Stimulated activated CD4-positive, alpha-beta T cell treated with anti-CD3 and anti-CD28 coated beads, Interleukin-15, amount 100 ng/mL, for 1 hour (primary cell): ENCODE measurements around the gene KLRC2.
"Not testable (repeated sequence)": the region's sequence is repeated elsewhere in the genome, so short reads cannot be mapped to it uniquely, and the experiment has no call there.

Source experiments
- DNase-seq, 2 donors: peaks; one replicate each; pipeline ENCODE4 v3.0.0-alpha.2; 2020; ENCODE audit warnings: low read depth in 1 of 2, low spot score in 1 of 2

The KLRC2 gene

DNA sequence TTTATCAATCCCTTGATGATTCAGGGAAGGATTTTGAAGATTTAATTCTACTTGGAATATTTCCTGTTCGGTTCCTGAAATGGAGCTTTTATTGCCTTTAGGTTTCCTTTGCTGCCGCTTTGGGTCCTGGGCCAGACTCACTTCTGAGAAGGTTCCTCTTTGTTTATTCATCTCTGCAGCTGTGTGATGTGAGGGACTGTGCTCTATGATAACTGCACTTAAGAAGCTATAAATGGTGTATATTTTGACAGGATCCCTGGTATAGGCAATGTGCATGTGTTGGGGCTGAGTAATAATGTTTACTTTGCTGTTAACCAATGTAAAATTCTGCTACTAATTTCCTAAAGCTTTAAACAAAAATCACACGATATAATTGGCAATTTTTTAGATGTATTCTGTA is at the start of gene KLRC2:
KLRC2 (minus strand) TSS at position 195 of the 400 bp plus-strand sequence; CDS start at position 171, 24 bp downstream.
- DNase-seq: not testable (repeated sequence)

DNA sequence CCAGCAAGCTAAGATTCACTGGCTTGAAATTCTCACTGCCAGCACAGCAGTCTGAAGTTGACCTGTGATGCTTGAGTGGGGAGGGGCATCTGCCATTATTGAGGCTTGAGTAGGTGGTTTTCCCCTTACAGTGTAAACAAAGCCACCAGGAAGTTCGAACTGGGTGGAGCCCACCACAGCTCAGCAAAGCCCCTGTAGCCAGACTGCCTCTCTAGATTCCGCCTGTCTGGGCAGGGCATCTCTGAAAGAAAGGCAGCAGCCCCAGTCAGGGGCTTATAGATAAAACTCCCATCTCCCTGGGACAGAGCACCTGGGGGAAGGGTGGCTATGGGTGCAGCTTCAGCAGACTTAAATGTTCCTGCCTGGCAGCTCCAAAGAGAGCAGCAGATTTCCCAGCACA is 46.1 kb upstream of the KLRC2 start:
- DNase-seq: not testable (repeated sequence)

- DNase-seq: not testable (repeated sequence)
Measured at GRCh38 chr12:10472808-10473207, 37.0 kb upstream of the KLRC2 start.

GRCh38 chr12:10469701-10470100 is 33.9 kb upstream of the KLRC2 start:
- DNase-seq: no peak

DNA sequence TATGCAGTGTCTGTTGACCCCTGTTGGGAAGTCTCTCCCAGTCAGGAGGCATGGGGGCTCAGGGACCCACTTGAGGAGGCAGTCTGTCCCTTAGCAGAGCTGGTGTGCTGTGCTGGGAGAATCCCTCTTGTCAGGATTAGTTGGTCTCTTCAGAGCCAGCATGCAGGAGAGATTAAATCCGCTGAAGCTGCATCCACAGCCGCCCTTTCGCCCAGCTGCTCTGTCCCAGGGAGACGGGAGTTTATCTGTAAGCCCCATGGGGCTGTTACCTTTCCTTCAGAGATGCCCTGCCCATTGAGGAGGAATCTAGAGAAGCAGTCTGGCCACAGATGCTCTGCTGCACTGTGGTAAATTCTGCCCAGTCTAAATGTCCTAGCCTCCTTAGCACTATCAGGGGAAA is 30.5 kb upstream of the KLRC2 start:
- no peak for DNase-seq

DNA sequence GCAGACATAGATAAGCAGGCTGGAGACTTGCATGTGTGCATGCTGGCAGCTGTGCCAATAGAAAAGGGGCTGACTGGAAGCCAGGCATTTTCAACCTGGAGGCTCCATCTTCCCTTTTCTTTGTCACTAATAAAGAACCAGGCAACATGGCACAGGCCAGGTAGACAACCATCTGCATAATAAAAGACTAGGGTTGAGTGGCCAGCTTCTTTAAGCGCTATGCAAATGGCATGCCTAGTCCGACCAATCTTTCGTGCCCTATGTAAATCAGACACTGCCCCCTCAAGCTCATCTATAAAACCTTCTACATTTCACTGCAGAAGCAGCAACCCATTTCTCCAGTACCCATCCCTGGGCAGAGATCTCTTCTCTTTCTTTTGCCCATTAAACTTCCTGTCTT is 21.9 kb upstream of the KLRC2 start:
- DNase-seq: no peak

DNA sequence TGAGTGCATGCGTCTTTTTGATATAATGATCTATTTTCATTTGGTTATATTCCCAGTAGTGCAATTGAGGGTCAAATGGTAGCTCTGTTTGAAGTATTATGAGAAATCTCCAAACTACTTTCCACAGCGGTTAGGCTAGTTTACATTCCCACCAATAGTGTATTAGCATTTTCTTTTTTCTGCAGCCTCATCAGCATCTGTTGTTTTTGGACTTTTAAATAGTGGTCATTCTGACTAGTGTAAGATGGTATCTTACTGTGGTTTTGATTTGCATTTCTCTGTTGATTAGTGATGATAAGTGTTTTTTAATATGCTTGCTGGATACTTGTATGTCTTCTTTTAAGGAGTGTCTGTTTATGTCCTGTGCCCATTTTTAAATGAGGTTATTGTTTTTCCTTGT is 21.0 kb upstream of the KLRC2 start:
- DNase-seq: no peak

GRCh38 chr12:10455766-10456165 is 20.0 kb upstream of the KLRC2 start:
- DNase-seq: no peak

DNA sequence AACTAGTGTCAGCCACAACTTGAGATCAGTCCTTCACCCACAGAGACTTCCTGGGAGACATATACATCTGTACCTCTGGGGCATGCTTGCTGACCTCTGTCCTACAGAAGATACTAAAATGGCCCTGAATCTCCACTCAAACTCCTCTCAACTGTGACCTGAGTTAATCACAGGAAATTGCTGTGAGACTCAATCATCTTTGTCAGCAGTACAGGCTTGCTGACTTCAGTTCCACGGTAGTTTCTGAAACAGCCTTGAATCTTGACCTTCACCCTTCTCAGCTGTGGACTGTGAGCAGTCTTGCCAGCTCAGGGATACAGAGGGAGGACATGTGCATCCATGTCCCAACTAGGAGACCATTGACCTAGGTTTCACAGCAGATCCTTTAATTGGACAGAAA is 18.7 kb upstream of the KLRC2 start:
- DNase-seq: no peak

- no peak for DNase-seq
Measured at GRCh38 chr12:10453156-10453555, 17.3 kb upstream of the KLRC2 start, which contains the start of gene KLRC1. KLRC1 (minus strand) TSS chr12:10453377; CDS start chr12:10451156, 2,221 bp downstream.

- no peak for DNase-seq
Measured at GRCh38 chr12:10448236-10448635, 12.4 kb upstream of the KLRC2 start.

- DNase-seq: not testable (repeated sequence)
Measured at GRCh38 chr12:10446052-10446451, 10.2 kb upstream of the KLRC2 start.

DNA sequence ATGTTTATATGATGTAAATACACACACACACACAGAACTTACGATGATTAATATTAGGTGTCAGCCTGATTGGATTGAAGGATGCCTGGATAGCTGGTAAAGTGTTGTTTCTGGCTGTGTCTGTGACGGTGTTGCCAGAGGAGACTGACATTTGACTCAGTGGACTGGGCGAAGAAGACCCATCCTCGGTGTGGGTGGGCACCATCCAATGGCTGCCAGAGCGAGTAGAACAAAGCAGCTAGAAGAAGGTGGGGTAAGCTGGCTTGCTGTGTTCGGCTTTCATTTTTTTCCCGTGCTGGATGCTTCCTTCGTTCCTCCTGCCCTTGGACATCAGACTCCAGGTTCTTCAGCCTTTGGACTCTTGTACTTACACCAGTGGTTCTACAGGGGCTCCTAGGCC is 5.3 kb upstream of the KLRC2 start:
- DNase-seq: not testable (repeated sequence)

DNA sequence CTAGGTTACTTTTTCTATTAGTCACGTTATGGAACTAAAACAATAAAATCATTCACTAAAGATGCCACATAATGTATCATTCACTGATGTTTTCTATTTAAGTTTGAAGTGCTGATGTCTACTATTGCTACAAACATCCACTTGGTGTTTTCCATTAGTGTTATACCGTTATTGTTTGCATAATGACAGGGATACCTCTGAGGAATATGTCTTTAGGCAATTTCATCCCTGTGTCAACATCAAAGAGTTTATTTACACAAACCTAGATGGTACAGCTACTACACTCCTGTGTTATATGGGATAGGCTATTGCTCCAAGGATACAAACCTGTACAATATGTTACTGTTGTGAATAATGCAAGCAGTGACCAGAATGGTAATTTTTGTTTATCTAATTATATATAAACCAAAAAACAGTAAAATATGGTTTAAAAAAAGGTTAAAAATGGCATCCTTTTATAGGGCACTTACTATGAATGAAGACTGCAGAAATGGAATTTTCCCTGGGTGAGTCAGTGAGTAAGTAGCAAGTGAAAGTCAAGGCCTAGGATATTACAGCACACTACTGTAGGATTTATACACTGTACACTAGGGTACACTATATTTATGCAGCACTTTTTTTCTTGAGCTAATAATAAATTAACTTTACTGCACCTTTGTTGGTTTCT is 3.9 kb upstream of the KLRC2 start:
- not testable (repeated sequence) for DNase-seq

- DNase-seq: not testable (repeated sequence)
Measured at GRCh38 chr12:10437601-10438000, 1.8 kb upstream of the KLRC2 start.

- DNase-seq: not testable (repeated sequence)
Measured at GRCh38 chr12:10430623-10431022, 5.2 kb downstream of the KLRC2 start.

GRCh38 chr12:10425938-10426337 is 9.9 kb downstream of the KLRC2 start:
- not testable (repeated sequence) for DNase-seq

- not testable (repeated sequence) for DNase-seq
Measured at GRCh38 chr12:10424260-10424899, 11.4 kb downstream of the KLRC2 start.

- DNase-seq: not testable (repeated sequence)
Measured at GRCh38 chr12:10422159-10422558, 13.7 kb downstream of the KLRC2 start.

DNA sequence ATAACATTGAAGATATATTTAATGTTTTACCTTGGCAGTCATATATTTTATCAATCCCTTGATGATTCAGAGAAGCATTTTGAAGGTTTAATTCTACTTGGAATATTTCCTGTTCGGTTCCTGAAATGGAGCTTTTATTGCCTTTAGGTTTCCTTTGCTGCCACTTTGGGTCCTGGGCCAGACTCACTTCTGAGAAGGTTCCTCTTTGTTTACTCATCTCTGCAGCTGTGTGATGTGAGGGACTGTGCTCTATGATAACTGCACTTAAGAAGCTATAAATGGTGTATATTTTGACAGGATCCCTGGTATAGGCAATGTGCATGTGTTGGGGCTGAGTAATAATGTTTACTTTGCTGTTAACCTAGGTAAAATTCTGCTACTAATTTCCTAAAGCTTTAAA is 15.5 kb downstream of the KLRC2 start, which contains the start of gene KLRC3:
KLRC3 (minus strand) TSS at position 262 of the 400 bp plus-strand sequence; CDS start at position 217, 45 bp downstream.
- not testable (repeated sequence) for DNase-seq

DNA sequence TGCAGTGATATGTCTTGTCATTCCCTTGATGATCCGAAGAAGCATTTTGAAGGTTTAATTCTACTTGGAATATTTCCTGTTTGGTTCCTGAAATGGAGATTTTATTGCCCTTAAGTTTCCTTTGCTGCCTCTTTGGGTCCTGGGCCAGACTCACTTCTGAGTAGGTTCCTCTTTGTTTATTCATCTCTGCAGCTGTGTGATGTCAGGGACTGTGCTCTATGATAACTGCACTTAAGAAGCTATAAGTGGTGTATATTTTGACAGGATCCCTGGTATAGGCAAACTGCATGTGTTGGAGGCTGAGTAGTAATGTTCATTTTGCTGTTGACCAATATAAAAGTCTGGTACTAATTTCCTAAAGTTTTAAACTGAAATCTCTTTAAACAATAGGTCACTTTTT is 26.4 kb downstream of the KLRC2 start, which contains the start of gene KLRC4:
KLRC4 (minus strand) TSS at position 366 of the 400 bp plus-strand sequence; CDS start at position 184, 182 bp downstream.
- DNase-seq: no peak

DNA sequence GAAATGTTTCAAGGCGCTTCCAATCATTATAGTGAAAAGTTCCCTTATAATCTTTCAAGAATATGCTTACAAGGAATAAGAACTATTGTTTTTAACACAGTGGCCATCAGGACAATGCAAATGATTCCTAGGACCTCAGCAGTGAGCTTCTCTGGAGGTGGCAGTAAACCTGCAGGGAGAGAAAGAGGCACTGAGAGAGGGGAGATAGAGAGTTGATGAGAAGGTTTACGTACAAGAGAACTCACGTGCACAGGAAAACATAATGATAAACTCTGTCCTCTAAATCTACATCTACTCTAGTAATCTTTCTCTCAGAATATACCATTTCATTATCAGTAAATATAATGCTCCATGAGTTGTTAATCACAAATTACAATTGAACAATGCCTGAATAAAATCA is 27.0 kb downstream of the KLRC2 start:
- no peak for DNase-seq
